Measurements from ENCODE around the gene PHF2. TPM values are rescaled to one million over a fixed set of nuclear protein-coding genes. Genes with fewer than 3 reads are reported as not detected.

PHF2 gene
- total and polyA plus RNA-seq, 9 of the 15 experiments (the other 6 are each of a cell fraction or from before 2014, with no cell fraction given) = 0.37 to 14.4 (median 8.1) TPM

DNA sequence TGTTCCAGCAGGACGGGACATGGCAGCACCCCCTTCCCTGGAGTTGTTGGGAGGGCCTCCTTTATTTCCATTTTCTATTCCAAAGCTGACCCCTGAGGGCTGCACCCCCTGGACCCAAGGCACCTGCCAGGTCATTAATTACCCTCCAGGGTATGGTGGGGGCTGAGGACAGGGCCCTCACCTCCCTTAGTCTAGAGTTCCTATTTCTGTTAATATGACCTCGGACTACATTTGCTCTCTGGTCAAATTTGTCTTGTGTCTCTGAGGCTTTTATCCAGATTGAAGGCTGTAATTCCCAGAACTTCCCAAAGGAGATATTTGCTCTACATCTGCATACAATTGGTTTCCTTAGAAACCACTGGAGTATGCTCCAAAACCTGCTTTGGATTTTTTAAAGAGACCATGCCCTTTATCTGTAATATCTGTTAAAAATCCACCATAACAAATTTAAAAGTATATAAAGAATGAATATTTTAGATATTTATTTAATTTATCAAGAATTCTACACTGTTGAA lies 16.8 kb downstream of the PHF2 start:
- Histone ChIP-seq H3K79me2 (ENCODE audit: control insufficient read depth, insufficient read depth, low read length) (peaks cover 21% of the 10 kb centered on the region), H3K36me3 (ENCODE audit: control insufficient read depth, insufficient read depth, low read length) (no peaks in the 10 kb centered on the region), H3K9ac (ENCODE audit: insufficient read depth in 1 of 2, low read depth in 2 of 2, low read length in 2 of 2) (no peak overlapping the region), H3K9me1 (ENCODE audit: control insufficient read depth, insufficient read depth, low read length) (no peaks in the 10 kb centered on the region), H3K9me3 (replicated peaks; ENCODE audit: control insufficient read depth, insufficient read depth, low read depth, low read length) (no peaks in the 10 kb centered on the region), H3K4me2 (ENCODE audit: insufficient read depth, low read length) (no peak overlapping the region), H3K27me3 (ENCODE audit: control insufficient read depth in 2 of 2, insufficient read depth in 2 of 2, low read length in 2 of 2) (no peaks in the 10 kb centered on the region), H3K4me1 (replicated peaks in 1 of 2; ENCODE audit: control insufficient read depth in 2 of 2, insufficient read depth in 2 of 2, low read length in 2 of 2) (peaks cover 16 to 19% of the 10 kb centered on the region in 2 experiments), H3K27ac (ENCODE audit: extremely low read depth, low read depth, low read length) (no peak overlapping the region), H3K4me3 (no peak overlapping the region), H2AFZ (ENCODE audit: low read depth, low read length) (no peak overlapping the region), H4K20me1 (replicated peaks; ENCODE audit: control insufficient read depth, insufficient read depth, low read length) (peaks cover 4% of the 10 kb centered on the region; the same call in 1 of the 2 replicates)
- intact Hi-C loops (cut with micrococcal nuclease) = no loop called here
- 88% methylated on average over 2 of the region's 2 CpGs for WGBS (ENCODE audit: insufficient coverage, low coverage, missing lambda C conversion rate)
- ATAC-seq = no peak
- no peak for FAIRE-seq
- TF ChIP-seq, protein P1, sequence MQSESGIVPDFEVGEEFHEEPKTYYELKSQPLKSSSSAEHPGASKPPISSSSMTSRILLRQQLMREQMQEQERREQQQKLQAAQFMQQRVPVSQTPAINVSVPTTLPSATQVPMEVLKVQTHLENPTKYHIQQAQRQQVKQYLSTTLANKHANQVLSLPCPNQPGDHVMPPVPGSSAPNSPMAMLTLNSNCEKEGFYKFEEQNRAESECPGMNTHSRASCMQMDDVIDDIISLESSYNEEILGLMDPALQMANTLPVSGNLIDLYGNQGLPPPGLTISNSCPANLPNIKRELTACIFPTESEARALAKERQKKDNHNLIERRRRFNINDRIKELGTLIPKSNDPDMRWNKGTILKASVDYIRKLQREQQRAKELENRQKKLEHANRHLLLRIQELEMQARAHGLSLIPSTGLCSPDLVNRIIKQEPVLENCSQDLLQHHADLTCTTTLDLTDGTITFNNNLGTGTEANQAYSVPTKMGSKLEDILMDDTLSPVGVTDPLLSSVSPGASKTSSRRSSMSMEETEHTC (IDR thresholded peaks at IDR 0.05) = no peak
- TF ChIP-seq GTF2A2 (tag; IDR thresholded peaks at IDR 0.05) (no peak), CEBPB (tag; IDR thresholded peaks at IDR 0.05) (no peak), TBP (optimal IDR thresholded peaks at IDR 0.05; ENCODE audit: low read depth, low read length) (no peak), ZNF778 (CRISPR knock-in tag; IDR thresholded peaks at IDR 0.05) (no peak), TAF1 (IDR thresholded peaks at IDR 0.05; ENCODE audit: control insufficient read depth, extremely low read depth, insufficient read depth, low read length, severe bottlenecking) (no peak), SIN3A (IDR thresholded peaks at IDR 0.05; ENCODE audit: borderline replicate concordance in 2 of 2, control insufficient read depth in 1 of 2, low read depth in 2 of 2, low read length in 2 of 2) (no peak), NFXL1 (CRISPR knock-in tag; IDR thresholded peaks at IDR 0.05) (no peak), ZSCAN32 (CRISPR knock-in tag; IDR thresholded peaks at IDR 0.05) (no peak), CEBPG (CRISPR knock-in tag; IDR thresholded peaks at IDR 0.05) (no peak), CEBPG (tag; conservative IDR thresholded peaks at IDR 0.05 in 1 of 2, IDR thresholded peaks at IDR 0.05 in 1 of 2) (no peak)
- CTCF ChIA-PET (ENCODE audit: low intra/inter-chr PET ratio) = interaction anchor here (0.6 kb wide), 2 partner anchors 306 to 918 kb away, joined by 3 to 5 read pairs; no protein-coding TSS in a partner anchor
- no TSS peak for BruUV-seq (replicated peaks)
- no peak for DNase-seq (ENCODE audit: extremely low read depth in 1 of 4, low spot score in 3 of 4)
- POLR2A ChIA-PET = interaction anchor here (2.0 kb wide), 1 partner anchor 13 kb away, joined by 6 read pairs; no protein-coding TSS in a partner anchor
- in situ Hi-C loops (cut with MboI) = no loop called here
